C4-2B (cell line): ENCODE data around the gene ZPR1.

Experiments
- H3K27ac ChIP-seq: fragments of 450-650 bp; 2 replicates; pipeline ENCODE4 v1.5.1; 2017
- ZFX ChIP-seq: fragments of 450-650 bp; IDR thresholded peaks from 2 replicates; pipeline ENCODE4 v1.6.1; 2017
- TF ChIP-seq, protein P1 (sequence below): fragments of 450-650 bp; conservative IDR thresholded peaks from 2 replicates; pipeline ENCODE4 v1.5.1; 2017; ENCODE audit warnings: mild to moderate bottlenecking

The ZPR1 gene

DNA sequence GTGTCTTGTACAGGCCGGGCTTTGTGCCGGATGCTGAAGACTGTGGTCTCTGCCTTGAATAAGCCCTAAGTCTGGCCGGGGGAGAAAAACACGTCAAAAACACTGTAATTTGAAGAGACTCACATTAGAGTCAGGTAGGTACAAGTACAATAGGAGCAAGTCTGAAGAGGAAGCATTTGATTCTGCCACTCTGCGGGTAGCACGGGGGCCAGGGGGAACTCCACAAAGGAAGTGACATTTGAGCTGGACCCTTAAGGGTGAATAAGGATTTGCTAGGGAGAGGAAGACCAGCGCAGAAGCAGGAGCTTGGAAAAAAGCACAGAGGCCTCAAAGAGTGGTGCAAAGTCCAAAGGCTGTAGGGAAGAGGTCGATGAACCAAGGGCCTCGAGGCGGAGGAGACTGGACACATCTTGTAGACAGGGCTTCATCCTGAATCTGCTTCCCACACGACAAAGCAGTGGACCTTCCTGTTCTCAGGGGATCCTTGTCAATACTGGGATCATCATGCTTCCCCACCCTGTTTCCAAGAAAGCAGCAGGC lies 53.8 kb downstream of the ZPR1 start:
- no peak for TF ChIP-seq ZFX
- TF ChIP-seq, protein P1, sequence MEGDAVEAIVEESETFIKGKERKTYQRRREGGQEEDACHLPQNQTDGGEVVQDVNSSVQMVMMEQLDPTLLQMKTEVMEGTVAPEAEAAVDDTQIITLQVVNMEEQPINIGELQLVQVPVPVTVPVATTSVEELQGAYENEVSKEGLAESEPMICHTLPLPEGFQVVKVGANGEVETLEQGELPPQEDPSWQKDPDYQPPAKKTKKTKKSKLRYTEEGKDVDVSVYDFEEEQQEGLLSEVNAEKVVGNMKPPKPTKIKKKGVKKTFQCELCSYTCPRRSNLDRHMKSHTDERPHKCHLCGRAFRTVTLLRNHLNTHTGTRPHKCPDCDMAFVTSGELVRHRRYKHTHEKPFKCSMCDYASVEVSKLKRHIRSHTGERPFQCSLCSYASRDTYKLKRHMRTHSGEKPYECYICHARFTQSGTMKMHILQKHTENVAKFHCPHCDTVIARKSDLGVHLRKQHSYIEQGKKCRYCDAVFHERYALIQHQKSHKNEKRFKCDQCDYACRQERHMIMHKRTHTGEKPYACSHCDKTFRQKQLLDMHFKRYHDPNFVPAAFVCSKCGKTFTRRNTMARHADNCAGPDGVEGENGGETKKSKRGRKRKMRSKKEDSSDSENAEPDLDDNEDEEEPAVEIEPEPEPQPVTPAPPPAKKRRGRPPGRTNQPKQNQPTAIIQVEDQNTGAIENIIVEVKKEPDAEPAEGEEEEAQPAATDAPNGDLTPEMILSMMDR, result no peak
- no peak overlapping the region for H3K27ac ChIP-seq

DNA sequence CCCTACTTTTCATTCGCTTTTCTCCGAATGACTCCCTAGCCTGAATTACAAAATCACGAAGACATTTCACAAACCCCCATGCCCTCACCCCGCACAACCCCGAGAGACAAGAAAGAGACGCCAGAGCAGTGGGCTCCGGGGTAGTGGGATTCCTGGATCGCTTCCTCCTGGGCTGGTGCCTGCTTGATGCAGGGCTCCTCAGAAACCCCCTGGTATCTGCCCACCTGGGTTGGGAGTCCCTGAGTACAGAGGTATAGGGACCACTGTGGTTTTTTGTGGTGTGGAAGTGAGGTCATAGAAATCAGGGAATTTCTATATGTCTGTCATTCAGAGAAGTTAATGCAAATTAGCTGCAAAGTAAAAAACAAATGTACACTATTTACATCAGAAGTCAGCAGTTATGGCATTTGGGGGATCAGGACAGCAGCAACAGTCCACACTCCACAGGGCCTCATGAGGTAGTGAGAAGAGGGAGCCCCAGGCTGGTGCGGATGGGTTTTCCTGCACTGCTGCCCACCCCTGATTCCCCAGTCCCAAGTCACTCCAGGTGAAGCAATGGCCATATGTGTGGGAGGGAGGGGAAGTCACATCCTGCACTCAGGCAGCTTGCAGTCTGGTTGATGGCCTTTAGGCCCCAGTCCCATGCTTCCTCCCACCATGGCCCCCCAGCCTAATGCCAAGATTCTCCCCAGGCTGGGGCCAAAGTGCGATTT lies 54.6 kb downstream of the ZPR1 start:
- no peak for TF ChIP-seq ZFX
- TF ChIP-seq, protein P1, result peak; percentile 74
- H3K27ac ChIP-seq, result no peak overlapping the region

DNA sequence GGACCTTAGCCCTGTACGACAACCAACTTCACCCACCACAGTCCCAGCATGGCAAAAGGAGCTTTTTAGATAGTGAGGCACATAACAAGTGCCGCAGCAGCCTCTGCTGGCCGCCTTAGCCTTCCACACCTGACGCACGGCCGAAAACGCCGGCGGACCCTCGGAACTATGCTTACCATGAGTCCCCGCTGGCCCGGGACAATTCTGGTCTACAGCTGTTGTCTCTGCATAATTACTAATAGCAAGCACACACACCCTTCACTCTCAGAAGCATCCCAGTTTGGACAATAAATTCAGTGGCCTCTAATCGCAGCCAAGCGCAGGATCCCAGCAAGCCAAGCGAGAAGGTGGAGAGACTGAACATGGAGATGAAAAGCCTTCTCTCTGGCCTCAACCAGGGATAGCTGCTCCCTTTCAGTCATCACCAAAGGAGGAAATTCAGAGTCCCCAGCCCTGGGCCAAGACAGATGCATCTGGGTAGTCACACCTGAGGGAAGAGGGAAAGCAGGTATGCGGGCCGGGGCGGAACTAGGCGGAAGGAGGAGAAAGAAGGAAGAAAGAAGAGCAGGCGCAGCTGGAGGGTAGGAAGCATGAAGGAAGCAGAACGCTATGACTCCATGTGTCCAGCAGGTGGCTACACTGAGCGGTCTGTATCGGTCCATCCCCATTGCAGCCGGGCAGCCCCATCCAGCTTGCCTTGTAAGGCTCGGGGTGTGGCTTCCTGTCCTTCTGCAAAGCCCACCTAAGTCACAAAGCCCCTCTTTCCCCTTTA lies 55.4 kb downstream of the ZPR1 start:
- no peak for TF ChIP-seq ZFX
- TF ChIP-seq, protein P1, result peak; percentile 91
- no peak overlapping the region for H3K27ac ChIP-seq

DNA sequence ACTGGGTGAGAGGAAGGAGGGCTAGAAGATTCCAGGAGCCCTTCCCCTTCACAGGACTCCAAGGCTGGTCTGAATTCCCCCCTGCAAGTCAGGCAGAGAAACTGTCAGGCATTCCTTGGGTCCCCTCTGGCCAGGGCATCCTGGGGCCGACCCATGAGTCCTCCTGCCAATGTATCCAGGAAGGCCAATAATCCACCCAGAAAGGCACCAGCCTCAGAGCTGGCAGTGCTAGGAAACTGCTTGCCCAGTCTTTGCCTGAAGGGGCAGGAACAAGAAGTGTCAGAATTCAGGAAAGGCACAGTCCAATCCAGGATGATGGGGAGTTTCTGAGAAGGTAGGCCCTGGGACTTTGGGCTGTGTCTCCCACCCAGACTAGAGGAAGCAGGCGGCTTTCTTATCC lies 56.0 kb downstream of the ZPR1 start:
- no peak overlapping the region for H3K27ac ChIP-seq
- TF ChIP-seq, protein P1, result no peak
- no peak for TF ChIP-seq ZFX

DNA sequence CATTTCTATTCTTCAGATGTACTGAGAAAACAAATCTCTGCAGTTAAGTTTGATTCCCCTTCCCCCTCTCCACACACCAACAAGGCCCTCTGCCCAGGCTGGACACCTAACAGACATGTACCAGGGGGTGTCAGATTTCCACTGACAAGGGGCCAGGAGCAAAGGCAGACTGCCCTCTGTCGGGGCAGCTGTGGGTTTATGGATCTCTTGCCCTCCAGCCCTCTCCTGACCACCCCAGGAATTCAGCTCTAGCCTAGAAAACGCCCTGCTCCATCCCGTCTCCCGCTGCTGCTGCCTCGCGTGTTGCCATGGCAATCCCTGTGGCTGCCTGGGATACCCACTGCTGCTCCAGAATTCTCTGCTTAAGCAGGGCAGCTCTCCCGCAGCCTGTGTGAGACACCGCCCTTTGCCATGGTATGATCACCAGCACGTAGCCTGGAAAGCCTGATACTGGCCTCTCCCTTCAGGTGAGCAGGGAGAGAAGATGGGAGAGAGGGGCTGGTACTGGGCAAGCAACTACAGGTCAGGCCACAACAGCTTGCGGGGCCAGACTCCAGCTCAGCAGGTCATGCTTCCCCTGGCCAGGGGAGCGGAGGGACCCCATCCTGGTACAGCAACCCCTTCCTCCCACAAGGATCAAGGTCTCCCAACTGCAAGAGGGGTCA lies 56.6 kb downstream of the ZPR1 start:
- H3K27ac ChIP-seq, result no peak overlapping the region
- TF ChIP-seq, protein P1, result no peak

DNA sequence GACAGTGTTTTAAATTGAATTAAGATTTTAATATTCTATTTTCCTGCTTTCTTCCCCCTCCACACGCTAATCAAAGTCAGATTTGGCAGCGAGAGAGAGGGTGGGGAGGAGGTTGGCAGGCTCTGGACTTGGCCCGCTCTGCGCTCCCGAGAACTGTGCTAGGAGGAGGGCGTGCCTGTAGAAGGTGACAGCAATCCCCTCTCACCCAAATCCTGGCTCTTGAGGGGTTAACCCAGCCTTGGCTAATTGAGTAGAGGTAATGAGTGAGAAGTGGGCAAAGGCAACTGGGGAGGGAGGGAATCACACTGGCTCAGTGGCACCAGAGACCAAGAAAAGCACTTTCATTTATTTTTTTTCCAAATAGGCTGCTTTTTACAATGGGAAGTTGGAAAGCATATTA lies 57.2 kb downstream of the ZPR1 start:
- H3K27ac ChIP-seq, result no peak overlapping the region
- no peak for TF ChIP-seq ZFX
- TF ChIP-seq, protein P1, result no peak

DNA sequence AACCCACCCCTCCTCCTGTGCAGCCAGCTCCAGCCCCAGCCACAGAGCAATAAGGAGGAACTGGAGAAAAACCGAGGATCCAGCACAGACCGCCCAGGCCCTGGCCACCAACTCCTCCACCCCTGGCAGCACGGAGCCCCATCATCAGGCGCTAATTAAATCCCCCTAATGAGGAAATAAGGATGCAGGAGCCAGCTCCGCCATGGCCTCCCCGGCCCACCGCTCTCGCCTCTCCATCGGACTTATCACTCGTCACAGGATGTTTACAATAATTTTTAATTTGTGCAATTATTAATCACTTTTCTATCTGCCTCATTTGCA lies 57.6 kb downstream of the ZPR1 start:
- TF ChIP-seq, protein P1, result no peak
- no peak for TF ChIP-seq ZFX
- H3K27ac ChIP-seq, result no peak overlapping the region
